ENCODE measurements around the gene KAZN.
A peak's percentile ranks its signal among the peaks of the same experiment; 100 is the strongest.
"Not testable (repeated sequence)": the region's sequence is repeated elsewhere in the genome, so short reads cannot be mapped to it uniquely, and the experiment has no call there.

KAZN gene

DNA sequence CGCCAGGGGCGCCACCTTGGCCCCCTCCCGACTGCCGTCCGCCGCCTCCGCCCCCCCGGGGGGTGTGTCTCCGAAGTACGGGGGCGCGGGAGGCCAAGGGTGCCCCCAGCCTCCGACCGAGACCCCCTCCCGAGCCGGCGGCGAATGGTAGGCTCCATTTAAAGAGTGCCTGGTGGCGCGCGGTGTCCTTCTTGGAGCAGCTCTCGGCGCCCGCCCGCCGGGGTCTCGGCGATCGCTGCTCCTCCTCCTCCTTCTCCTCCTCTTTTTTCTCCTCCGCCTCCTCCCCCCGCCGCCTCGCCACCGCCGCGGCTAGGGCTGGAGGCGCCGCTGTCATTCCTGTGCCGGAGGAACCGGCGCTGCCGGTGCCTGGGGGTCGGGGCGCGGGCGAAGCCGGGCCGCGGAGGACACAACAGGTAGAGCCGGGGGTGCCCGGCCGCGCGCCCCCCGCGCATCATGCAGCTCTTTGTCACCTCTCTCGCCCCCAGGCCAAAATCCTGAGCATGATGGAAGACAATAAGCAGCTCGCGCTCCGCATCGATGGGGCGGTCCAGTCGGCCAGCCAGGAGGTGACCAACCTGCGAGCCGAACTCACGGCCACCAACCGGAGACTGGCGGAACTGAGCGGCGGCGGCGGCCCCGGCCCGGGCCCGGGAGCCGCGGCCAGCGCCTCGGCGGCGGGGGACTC, at the start of gene KAZN:
KAZN (plus strand) TSS at position 188 of the 685 bp plus-strand sequence.
- no peak for DNase-seq

DNA sequence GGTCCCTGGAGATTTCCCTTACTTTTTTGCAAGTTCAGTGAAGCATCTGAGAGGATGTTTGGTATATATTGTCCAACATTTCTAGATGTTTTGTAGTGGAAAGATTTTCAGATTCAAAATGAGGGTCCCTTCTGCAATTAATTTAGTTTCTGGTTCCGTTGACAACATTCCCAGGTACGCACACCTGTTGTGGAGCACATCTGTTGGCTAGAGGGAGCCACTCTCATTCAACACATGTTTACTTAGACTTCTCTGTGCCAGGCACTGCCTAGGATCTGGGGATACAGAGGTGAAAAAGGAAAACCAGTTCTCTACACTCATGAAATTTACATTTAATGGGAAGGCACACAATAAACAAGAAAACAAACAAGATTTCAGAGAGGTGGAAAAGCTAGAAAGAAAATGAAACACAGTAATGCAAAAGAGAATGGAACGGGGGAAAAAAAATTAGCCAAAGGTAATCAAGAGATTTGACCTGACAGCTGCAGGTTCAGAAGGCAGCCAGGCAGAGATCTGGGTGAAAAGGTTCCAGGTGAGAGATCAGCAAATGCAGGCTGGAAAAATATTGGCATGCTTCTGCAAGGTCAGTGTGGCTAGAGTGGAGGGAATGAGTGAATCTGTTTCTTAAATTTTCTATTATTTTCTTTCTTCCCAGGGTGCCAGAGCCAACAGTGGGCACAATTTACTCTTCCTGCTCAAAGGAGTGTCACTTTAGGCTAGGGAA, 48.4 kb upstream of the KAZN start:
- DNase-seq: no peak

DNA sequence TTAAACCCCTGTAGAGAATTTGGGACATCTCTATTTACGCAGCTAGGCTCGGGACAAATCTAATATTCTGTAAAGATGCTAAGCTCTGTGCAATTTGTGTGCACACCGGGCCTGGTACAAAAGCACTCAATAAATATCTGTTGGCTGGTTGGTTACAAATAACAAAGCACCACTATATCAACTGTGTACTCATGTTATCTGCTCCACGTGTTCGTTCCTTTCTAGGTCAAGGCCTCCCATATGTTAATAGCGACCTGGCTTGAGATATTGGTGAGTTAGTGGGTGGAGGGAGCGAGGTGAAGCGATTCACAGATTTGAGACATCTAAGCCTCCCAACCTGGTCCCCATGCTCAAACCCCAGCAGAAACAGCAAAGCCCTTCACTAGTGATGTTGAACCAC, 47.1 kb upstream of the KAZN start:
- no peak for DNase-seq

DNA sequence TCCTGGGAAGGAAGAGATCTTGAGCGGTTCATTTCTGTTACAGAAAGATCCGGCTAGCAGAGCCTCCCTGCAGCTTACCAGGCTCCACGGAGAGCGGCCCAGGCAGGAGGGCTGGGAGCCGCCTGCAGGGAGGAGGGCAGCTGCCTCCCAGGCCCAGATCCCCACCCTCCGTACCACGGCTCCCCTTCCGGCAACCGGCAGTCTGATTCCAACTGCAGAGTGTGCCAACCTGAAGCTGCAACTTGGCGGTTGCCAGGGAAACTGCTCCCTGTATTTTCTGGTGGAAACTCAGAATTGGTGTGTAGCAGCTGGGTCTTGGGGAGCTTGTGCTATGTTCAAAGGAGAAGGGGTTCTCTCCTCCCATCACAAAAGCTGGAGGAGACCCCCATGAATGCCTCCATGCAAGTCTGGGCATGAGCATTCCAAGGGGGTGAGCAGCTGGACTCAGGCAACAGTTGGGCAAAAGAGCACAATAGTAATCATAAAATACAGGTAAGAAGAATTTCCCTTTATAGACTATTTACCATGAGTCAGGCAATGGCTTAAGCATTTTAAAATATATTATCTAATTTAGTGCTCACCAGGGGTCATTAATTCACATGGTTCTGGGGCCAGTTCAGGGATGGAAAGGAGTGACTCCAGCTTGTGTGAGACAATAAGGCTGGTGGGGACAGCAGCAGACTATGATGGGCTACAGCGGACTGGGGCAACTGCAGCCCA, 46.1 kb upstream of the KAZN start:
- DNase-seq: no peak

DNA sequence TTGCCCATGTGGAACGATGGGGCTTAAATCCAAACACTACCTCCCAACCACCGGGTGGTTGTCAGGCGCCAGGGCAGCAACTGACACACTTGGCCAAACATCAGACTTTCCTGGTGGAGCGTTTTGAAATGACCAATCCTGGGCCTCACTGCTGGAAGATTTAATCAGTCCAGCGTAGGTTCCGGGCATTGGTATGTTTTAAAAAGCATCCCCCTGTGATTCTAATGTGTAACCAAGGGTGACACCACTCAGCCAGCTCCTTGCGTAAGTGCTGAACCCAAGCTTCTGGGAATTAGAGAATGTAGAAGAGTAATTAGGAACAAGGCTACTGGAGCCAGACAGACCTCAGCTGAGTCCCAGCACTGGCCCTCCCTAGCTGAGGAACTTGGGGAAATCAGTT, 44.8 kb upstream of the KAZN start:
- no peak for DNase-seq

DNA sequence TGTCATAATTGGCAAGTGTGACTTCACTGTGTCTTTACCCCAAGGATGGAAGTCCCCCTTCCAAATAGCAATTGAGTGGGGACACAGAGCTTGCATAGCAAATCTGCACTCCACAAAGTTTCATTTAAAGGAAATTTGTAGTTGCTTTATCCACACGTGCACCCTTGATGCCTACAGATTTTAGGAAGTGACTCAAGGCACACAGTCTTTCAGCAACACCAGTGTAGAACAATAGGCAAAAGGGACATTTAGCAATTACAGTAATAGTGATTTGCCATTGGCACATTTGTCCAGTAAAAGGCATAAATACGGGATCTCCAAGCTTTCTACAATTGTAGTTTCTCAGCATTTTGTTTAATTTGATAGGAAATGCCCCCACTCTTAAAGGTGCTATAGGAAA, 43.4 kb upstream of the KAZN start:
- DNase-seq: peak; percentile 31

DNA sequence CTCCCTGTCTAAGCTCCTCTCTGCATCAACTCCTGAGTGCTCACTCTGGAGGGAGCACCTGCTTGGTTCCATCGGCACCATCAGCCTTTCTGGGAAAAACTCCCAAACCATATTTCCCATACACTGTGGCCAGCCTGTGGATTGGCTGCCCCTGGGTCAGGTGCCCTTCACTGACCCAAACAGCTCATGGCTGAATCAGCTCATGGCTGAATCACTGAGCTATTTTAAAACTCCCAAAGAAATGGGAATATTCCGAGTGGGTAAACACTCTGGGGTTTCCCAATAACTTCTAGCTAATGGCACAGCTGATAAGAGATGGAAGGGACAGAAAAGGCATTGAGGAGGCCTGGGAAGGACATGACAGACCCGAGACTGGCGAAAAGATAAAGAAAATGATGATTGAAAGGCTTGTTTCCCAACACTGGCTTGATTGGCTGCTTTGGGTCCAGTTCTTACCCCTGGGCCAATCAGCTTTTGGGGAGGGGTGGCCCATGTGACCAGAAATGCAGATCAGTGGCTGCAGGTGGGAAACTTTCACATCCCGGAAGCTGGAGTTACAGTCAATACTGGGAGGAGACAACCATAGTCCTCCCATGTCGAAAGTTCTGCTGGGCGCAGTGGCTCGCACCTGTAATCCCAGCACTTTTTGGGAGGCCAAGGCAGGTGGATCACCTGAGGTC, 37.3 kb upstream of the KAZN start:
- no peak for DNase-seq

DNA sequence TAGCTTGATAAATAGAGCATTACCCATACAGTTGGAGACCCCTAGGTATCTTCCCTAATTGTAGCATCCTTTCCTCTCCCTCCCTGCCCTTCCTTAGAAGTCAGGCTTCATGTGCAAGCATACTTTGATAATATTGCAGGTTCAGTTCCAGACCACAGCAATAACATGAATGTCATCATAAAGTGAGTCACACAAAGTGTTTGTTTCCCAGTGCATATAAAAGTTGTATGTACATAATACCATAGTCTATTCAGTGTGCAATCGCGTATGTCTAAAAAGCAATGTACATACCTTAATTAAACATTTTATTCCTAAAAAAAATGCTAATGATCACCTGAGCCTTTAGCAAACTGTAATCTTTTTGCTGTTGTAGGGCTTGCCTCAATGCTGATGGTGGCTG, 33.4 kb upstream of the KAZN start:
- DNase-seq: no peak

DNA sequence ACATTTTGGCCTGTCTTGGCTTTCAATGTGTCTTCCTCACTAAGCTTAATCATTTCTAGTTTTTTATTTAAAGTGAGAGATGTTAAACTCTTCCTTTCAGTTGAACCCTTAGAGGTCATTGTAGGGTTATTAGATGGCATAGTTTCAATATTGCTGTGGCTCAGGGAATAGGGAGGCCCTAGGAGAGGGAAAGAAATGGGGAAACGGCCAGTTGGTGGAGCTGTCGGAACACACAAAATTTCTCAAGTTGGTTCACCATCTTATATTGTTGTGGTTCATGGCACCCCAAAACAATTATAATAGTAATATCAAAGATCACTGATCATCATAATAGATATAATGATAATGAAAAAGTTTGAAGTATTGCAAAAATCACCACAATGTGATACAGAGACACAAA, 31.4 kb upstream of the KAZN start:
- peak; percentile 15 for DNase-seq

DNA sequence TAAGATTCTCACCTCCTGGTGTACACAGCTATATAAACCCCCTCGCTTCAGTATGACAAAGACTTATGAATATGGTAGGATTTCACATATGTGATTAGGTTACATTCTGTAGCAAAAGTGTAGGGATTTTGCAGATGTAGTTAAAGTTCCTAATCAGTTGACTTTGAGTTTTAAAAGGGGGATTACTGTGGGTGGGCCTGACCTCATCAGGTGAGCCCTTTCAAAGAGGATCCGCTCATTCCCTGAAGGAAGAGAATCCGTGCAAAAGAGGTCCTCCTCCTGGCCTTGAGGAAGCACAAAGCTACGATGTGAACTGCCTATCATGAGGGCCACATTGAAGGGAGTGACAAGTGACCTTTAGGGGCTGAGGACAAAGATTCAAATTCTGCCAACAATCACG, 30.6 kb upstream of the KAZN start:
- no peak for DNase-seq

DNA sequence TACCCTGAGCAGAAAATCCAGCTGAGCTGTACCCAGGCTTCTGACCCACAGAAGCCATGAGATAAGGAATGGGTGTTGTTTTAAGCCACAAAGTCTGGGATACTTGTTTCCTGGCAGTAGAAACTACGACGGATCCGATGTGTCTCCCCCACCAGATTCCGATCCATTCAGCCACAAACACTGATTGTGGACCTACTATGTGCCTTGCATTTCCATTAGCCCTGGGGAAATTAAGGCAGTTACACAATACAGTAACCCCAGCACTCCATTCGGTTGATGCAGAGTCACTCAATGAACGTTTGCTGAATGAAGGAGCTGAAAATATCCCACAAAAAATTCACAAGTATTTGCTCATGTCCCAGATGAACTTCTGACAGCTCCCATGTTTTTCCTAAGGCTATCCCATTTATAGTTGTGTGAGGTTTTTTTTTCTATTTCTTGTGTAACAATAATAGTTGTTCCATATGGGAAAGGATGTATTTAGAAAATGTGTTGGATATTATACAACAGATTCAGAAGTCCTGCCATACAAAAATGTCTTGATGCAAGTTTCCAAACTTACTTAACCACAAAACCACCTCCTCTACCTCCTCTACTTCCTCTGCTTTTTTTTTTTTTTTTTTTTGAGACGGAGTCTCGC, 29.6 kb upstream of the KAZN start:
- DNase-seq: peak; percentile 55

DNA sequence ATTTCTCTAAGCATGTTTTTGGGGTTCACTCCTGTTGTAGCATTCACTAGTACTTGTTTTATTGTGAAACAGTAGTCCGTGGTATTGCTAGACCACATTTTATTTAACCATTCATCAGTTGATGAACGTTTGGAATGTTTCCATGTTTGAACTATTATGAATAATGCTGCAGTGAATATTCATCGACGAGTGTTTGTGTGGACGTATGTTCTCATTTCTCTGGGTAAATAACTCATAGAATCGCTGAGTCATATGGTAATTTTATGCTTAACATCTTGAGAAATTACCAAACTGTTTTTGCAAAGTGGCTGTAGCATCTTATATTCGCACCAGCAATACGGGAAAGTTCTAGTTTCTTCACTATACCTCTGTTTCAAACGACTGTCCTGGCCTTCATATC, 28.0 kb upstream of the KAZN start:
- DNase-seq: no peak

DNA sequence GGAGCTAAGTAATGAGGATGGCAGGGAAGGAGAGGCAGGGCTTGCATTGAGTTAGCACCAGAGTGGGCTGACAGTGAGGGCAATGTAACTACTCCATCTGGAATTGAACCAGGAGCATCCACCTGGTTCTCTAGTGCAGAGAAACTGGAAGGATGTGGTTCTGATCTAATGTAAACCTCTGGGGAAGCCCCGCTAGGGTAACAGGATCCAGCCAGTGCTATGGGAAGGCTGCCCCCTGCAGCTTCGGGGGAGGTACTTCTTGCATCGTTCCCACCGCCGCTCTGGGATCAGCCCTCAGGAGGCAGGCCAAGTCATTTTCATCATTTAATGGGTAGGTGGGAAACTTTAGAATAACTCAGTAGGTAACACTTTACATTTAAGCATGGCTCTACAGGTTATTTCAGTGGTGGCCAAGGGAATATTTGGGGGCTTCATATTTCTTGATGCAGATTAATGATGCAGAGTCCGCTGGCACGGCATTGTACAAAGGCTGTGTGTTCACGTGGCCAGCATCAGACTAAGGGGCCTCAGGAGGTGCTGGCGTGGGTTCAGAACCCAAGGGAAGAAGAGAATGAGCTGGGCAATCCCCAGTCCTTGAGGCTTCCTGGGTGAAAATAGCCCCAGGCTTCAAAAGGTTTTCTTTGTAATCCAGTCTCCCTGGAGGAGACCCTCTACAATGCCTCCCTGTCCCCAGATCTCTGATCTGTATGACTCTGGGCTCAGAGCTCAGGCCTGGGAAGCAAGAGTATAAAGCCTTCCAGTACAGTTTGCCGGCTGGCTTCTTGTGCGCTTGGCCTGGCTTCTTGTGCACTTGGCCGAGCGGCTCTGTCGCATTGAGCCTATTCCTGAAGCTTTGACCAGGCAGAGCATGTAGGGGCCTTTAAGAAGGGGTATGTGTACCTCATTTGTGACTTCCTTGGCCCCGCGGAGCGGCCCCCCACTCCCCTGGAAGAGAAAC, 26.4 kb upstream of the KAZN start:
- DNase-seq: no peak

DNA sequence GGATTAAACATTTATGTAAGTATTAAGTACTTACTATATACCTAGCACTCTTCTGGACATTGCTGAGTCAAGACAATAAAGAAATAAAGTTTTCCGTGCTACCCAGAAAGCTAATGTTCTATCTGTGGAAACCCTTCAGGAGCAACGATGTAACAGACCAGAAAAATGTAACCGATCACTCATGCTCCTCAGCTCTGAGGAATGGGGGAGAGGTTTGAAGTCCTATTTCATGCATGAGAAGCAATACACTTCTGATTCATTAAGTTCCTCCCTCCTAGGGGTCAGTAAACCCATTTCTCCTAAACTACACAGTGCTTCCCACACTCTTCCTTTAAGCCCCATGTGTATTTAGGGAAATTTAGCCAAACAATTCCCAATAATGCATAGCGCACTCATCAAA, 25.6 kb upstream of the KAZN start:
- DNase-seq: no peak

DNA sequence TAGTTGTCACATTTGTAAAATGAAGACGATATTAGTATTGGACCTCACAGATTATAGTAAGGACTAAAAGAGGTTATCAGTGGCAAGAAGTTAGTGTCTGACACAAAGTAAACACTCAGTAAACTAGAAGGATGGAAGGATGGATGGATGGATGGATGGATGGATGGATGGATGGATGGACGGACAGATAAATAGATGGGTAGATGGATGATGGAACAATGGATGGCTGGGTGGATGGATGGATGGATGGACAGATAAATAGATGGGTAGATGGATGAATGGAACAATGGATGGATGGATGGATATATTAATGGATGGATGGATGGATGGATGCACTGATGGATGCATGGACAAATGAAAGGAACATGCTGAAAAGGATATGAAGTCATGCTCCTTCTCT, 22.3 kb upstream of the KAZN start:
- no peak for DNase-seq

DNA sequence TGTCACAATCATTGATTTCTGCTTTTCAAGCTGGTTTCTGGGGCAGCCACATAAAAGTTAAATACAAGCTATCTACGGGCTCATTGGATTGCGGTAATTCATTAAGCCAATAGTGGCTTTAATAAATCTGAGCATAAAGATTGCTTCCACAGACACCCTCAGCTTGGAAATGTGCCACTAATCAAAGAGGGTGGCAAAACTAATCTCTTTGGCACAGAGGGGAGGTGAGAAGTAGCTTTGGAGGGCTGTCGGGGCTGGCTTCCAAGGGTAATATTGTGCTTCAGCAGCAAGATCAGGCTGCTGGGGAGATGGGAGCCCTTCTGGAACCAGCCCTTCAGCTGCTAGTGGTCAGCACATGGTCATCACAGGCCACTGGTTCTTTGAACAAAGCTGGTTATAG, 21.2 kb upstream of the KAZN start:
- DNase-seq: no peak

DNA sequence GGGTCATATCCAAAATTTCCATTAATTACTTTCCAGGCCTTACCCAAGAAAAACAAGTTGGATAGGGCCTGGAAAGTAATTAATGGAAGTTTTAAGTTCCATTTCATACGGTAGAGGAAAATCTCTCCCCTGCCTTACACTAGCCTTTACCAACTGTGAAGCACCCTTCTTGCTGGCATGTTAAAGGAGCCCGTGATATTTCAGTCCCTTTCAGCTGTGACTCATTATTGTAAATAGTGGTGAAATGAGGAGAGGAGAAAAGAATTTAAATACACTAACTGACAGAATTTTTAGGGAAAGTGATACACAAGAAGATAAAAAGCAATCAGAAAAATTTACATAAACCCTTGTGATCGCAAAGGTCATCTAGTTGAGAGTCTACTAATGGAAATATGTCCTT, 20.3 kb upstream of the KAZN start:
- no peak for DNase-seq

DNA sequence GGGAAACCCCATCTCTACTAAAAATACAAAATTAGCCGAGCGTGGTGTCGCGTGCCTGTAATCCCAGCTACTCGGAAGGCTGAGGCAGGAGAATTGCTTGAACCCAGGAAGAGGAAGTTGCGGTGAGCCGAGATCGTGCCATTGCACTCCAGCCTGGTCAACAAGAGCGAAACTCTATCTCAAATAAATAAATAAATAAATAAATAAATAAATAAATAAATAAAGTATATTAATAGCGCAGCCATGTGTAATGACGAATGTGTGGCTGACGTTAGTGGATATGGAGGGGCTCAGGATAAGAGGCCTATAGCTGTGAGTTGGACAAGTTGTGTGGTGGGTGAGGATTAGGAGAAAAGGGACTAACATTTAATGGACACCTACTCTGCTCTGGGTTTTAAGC, 18.2 kb upstream of the KAZN start:
- not testable (repeated sequence) for DNase-seq

DNA sequence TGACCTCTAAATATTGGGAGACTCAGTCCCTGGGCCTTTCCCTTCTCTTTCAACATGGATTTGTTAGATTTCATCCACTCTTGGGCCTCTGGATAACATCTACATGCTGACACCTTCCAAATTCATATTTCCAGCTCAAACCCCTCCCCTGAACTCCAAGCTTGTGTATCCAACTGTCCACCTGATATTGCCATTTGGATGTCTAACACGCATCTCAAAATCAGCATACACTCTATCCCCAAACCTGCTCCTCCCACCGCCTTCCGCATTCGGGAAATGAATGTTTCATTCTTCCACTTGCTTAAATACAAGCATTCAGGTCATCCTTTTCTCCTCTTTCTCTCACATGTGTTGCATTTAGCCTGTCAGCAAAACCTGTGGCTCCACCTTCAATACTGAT, 17.5 kb upstream of the KAZN start:
- DNase-seq: no peak

DNA sequence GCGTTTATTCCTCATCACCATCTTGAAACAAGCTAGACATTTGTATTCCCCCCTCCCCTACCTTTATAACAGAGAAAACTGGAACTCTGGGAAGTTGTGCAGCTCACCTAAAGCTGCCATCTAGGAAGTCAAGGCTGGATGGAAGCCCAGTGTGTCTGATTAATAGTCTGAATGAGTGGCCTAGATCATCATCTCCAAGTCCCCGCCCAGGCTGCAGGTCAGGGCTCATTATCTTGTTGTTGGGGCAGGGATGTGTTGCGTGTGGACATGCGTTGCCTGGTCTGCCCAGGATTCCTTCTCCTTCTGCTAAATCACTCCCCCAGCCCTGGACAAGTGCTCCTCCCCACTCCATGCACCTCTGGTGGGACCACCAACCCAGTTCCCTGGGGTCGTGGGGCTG, 14.7 kb upstream of the KAZN start:
- DNase-seq: no peak

DNA sequence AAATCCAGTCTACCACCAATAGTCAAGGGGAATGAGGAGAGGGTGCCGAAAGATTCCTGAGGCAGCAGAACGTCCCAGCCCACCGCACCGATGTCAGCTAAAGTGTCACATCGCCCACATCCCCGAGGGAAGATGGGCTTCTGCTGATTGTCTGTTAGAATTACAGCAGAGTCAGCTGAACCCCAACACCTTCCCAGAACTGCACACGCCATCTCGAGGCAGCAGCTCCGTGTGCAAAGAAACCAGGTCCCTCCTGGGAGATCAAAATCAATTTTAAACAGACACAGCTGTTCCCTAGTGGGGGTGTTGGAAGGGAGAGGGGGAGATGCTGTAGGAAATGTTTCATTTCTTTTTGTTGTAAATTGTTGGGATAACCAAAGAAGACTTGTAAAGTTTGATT, 12.8 kb upstream of the KAZN start:
- DNase-seq: no peak

Measured in MV-4-11 (cell line).